Right lobe of liver (tissue), 6 donors: ENCODE results near the gene CLASP2. TPM values are rescaled to one million over a fixed set of nuclear protein-coding genes. Genes with fewer than 3 reads are reported as not detected.

Experiments
- ATAC-seq, 4 donors: fragments of 200-7000 bp; cut with Tn5 transposase; one replicate each; pipeline ENCODE4 v1.9.1; 2020; ENCODE audit warnings: mild to moderate bottlenecking in 4 of 4, moderate library complexity in 4 of 4
- DNase-seq, 3 donors: peaks; one replicate each; pipeline ENCODE4 v3.0.0-alpha.2; 2020
- H3K27ac ChIP-seq, 3 donors: fragments of 200-600 bp; one replicate each; pipeline ENCODE4 v1.8.0; 2022
- H3K27me3 ChIP-seq, 2 donors: fragments of 200-600 bp; one replicate each; pipeline ENCODE4 v1.8.0; 2022
- H3K36me3 ChIP-seq, 4 donors: fragments of 200-600 bp; sonication (generic) in 1 of 4; one replicate each; pipeline versions ENCODE4 v1.5.1 to v1.8.0; 2017 to 2022; ENCODE audit warnings: control low read depth in 1 of 4
- H3K4me1 ChIP-seq, 4 donors: fragments of 200-600 bp; sonication (generic) in 1 of 4; one replicate each; pipeline versions ENCODE4 v1.5.1 to v1.8.0; 2017 to 2022; ENCODE audit warnings: control low read depth in 1 of 4
- H3K4me3 ChIP-seq, 3 donors: fragments of 200-600 bp; one replicate each; pipeline ENCODE4 v1.8.0; 2022
- H3K9me3 ChIP-seq, 4 donors: fragments of 200-600 bp; sonication (generic) in 1 of 4; one replicate each; pipeline versions ENCODE4 v1.5.1 to v1.8.0; 2017 to 2022; ENCODE audit warnings: control low read depth in 1 of 4
- POLR2A ChIP-seq: fragments of 450-650 bp; IDR thresholded peaks from one replicate; pipeline ENCODE4 v1.6.1; 2017; ENCODE audit warnings: antibody characterized with exemption, mild to moderate bottlenecking
- WGBS: methylation state at CpG from one replicate; pipeline ENCODE4 v1.1.6; 2018; ENCODE audit warnings: low coverage, low lambda C conversion rate; ENCODE audit not compliant: insufficient coverage; ENCODE audit errors: missing lambda C conversion rate; 5-methylcytosine and 5-hydroxymethylcytosine counted together
- intact Hi-C, 2 donors: fragments of 100-400 bp; cut with DNase I; formaldehyde crosslinking; loops; one replicate each; pipeline versions ENCODE4 v1.11.2 to v1.14.1; 2022
- total RNA-seq, 6 experiments: library from RNA; depleted of rRNA in 2 of 6; stranded (reverse); fragments of >200 nt in 2 of 6; fragmentation: NEBNext Ultra II Directional in 3 of 6; extraction: Animal tissue kit (Norgen Biotek cat#: 25700) in 3 of 6; gene quantifications; one replicate each; pipeline versions ENCODE4 v1.1.0 to v1.2.4, GENCODE V29; 2016 to 2023
- TF ChIP-seq, protein P1 (sequence below), 4 donors: fragments of 200-600 bp in 3 of 4; fragments of 450-650 bp in 1 of 4; IDR thresholded peaks; one replicate each; pipeline versions ENCODE4 v1.5.1 to v1.8.0; 2016 to 2022; ENCODE audit warnings: antibody characterized with exemption in 4 of 4, mild to moderate bottlenecking in 2 of 4
- donor health status: DM: no; HTN: yes; CAD: no.
- donor health status: DM: no; HTN: no; CAD: no.
- donor health status: DM: no; HTN: no; CAD: no.
- donor health status: DM: no; HTN: yes; CAD: no.
- donor health status: DM: no; HTN: yes; CAD: no.

The CLASP2 gene
- total RNA-seq, 6 experiments from 2014 or later, result 15.0 to 19.2 (median 16.5) TPM

DNA sequence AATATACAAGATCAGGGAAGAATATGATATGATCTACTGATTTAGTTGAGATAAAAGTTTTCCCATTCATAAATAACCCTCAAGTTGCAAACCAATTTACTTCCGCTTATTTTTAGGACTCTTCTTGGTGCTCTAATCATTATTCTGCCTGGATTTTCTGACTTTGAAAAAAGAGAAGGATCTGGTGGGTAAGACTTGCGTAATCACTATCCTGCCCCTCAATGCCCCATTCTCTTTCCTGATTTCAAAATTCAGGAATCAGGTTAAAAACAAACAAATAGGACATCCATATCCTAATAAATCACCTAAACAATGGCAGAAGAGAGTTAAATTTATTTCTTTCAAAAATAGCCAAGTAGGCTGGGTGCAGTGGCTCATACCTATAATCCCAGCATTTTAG lies 127.5 kb downstream of the CLASP2 start:
- no peaks in the 10 kb centered on the region for H3K4me1 ChIP-seq
- no peaks in the 10 kb centered on the region for H3K9me3 ChIP-seq
- no peaks in the 10 kb centered on the region for H3K27me3 ChIP-seq
- H3K36me3 ChIP-seq, result no peaks in the 10 kb centered on the region
- DNase-seq (no peak), ATAC-seq (no peak)
- intact Hi-C loops, result no loop called here
- no peak overlapping the region for H3K27ac ChIP-seq
- no peak for TF ChIP-seq POLR2A
- TF ChIP-seq, protein P1, sequence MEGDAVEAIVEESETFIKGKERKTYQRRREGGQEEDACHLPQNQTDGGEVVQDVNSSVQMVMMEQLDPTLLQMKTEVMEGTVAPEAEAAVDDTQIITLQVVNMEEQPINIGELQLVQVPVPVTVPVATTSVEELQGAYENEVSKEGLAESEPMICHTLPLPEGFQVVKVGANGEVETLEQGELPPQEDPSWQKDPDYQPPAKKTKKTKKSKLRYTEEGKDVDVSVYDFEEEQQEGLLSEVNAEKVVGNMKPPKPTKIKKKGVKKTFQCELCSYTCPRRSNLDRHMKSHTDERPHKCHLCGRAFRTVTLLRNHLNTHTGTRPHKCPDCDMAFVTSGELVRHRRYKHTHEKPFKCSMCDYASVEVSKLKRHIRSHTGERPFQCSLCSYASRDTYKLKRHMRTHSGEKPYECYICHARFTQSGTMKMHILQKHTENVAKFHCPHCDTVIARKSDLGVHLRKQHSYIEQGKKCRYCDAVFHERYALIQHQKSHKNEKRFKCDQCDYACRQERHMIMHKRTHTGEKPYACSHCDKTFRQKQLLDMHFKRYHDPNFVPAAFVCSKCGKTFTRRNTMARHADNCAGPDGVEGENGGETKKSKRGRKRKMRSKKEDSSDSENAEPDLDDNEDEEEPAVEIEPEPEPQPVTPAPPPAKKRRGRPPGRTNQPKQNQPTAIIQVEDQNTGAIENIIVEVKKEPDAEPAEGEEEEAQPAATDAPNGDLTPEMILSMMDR (IDR thresholded peaks at IDR 0.05), result no peak
- 93% methylated on average over 2 of the region's 2 CpGs for WGBS
- H3K4me3 ChIP-seq, result no peak overlapping the region

DNA sequence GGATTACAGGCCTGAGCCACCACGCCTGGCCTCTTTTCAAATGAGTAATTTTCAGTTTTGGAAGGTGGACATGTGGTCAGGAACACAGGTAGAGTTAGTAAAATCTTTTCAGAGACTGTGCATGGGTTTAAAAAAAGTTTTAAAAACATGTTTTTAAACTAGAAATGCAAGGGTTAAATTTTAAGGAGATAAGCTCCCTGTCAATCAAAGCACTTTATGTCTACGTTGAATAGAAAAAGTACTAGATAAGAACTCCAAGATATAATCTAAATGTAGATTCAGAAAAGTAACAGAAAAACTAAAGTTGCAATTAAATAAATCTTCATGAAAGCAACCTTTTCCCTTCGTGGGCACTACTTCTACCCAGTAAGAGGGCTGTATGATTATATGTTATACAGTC lies 131.7 kb downstream of the CLASP2 start:
- H3K27me3 ChIP-seq, result no peaks in the 10 kb centered on the region
- WGBS, result 67% methylated on average over 3 of the region's 3 CpGs
- TF ChIP-seq, protein P1 (IDR thresholded peaks at IDR 0.05), result no peak
- no peak for TF ChIP-seq POLR2A
- DNase-seq, result no peak
- no peak for ATAC-seq
- H3K9me3 ChIP-seq, result no peaks in the 10 kb centered on the region
- H3K4me1 ChIP-seq, result no peaks in the 10 kb centered on the region
- H3K4me3 ChIP-seq, result no peak overlapping the region
- no peaks in the 10 kb centered on the region for H3K36me3 ChIP-seq
- H3K27ac ChIP-seq, result no peak overlapping the region
- intact Hi-C loops, result no loop called here

DNA sequence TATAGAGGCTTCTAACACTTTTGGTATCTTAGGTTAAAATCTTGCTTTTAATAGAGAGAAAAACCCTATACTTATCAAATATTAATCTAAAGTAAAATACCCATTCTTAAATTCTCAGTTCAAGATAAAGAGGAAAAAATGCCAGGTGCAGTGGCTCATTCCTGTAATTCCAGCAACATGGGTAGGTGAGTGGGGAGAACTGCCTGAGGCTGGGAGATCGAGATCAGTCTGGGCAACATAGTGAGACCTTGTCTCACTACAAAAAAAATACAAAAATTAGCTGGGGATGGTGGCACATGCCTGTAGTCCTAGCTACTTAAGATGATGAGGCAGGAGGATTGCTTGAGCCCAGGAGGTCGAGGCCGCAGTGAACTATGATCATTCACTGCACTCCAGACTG lies 135.8 kb downstream of the CLASP2 start:
- H3K36me3 ChIP-seq, result no peaks in the 10 kb centered on the region
- ATAC-seq (no peak), DNase-seq (no peak)
- intact Hi-C loops, result no loop called here
- TF ChIP-seq, protein P1 (IDR thresholded peaks at IDR 0.05), result no peak
- no peak for TF ChIP-seq POLR2A
- no peak overlapping the region for H3K27ac ChIP-seq
- no peaks in the 10 kb centered on the region for H3K4me1 ChIP-seq
- H3K9me3 ChIP-seq, result no peaks in the 10 kb centered on the region
- no peak overlapping the region for H3K4me3 ChIP-seq
- H3K27me3 ChIP-seq, result no peaks in the 10 kb centered on the region
- WGBS, result 85% methylated on average over 3 of the region's 3 CpGs

DNA sequence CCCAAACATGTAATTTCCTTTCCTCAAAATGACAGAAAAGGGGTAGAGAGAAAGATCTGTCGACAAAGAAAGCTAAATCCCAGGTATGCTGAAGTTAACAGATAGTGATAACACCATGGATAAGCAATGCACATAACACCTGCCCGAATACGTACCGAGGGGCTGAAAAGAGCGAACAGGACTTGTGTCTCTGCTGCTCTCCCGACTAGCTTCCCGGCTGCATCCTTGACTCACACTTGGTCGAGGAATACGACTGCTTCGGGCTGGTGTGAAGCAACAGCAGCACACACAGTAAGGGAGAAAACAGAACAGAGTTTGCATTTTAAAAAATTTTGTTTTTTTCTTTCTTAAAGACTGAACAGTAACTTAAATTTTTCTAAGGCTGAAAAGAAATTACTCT lies 136.4 kb downstream of the CLASP2 start:
- Histone ChIP-seq H3K36me3 (no peaks in the 10 kb centered on the region), H3K4me3 (no peak overlapping the region), H3K4me1 (no peaks in the 10 kb centered on the region), H3K9me3 (no peaks in the 10 kb centered on the region), H3K27me3 (no peaks in the 10 kb centered on the region), H3K27ac (no peak overlapping the region)
- intact Hi-C loops, result no loop called here
- DNase-seq, result no peak
- WGBS, result 85% methylated on average over 6 of the region's 10 CpGs
- TF ChIP-seq POLR2A, result no peak
- TF ChIP-seq, protein P1 (IDR thresholded peaks at IDR 0.05), result no peak
- no peak for ATAC-seq

DNA sequence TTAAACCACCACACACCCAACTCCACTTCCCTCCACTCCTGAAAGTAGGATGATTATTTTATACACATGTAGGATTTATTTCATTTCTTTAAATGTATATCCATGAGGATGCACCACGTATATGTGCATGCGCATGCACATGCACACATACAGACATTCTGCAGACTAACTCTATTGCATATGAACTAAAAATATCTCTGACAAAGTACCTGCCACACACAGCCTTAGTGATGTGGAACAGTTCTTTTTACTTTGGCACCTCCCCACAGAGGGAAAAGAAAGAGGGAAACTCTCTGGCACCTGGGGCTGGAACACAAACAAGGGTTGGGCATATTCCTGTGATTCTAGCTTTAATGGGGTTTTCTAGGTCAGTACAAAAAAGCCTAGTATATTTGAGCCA lies 138.2 kb downstream of the CLASP2 start:
- no peak overlapping the region for H3K4me3 ChIP-seq
- WGBS, result 94% methylated on average over 2 of the region's 2 CpGs
- ATAC-seq, result no peak
- no peaks in the 10 kb centered on the region for H3K27me3 ChIP-seq
- intact Hi-C loops, result no loop called here
- TF ChIP-seq POLR2A, result no peak
- TF ChIP-seq, protein P1 (IDR thresholded peaks at IDR 0.05), result no peak
- H3K4me1 ChIP-seq, result no peaks in the 10 kb centered on the region
- no peaks in the 10 kb centered on the region for H3K9me3 ChIP-seq
- no peak overlapping the region for H3K27ac ChIP-seq
- no peak for DNase-seq
- no peaks in the 10 kb centered on the region for H3K36me3 ChIP-seq
